ENCODE results near the gene CPTP. TPM values are rescaled to one million over a fixed set of nuclear protein-coding genes. Genes with fewer than 3 reads are reported as not detected.

The CPTP gene
- total and polyA plus RNA-seq, 2 of the 13 experiments (the other 11 are each of a cell fraction or from before 2014, with no cell fraction given), result 5.5 to 9.3 TPM

DNA sequence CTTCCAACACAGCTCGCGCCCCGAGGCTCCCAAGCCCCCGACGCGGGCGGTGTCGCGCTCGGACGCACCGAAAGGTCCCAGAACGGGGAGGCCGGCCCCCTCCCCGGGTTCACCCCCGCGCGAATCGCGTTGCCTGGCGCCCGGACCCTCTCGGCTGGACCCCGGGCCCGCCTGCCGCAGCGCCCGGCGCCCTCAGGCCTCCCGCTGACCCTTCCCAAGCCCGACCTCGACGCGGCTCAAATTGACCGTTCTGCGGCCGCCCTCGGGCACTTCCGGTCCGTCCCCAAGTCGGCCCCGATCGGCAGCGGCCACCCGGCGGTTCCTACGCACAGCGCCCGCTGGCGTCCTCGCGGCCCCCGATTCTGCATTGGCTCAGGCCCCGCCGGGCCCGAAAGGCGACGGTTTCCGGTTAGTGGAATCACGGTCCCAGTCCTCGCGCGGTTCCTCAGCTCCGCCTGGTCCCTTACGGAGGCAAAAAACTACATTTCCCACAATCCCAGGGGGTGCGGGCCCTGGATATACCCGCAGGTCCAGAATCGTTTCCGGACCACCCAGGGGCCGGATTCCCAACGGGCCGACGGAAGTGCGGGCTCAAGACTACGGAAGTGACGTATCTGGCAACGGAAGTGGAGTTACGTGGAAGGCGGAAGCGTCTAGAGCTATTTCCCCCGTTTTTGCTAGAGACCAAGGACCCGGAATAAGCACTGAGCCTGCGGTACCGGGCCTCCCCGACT is 50.5 kb downstream of the CPTP start, which contains the start of gene AURKAIP1 (continued):
- TF ChIP-seq, protein P1, sequence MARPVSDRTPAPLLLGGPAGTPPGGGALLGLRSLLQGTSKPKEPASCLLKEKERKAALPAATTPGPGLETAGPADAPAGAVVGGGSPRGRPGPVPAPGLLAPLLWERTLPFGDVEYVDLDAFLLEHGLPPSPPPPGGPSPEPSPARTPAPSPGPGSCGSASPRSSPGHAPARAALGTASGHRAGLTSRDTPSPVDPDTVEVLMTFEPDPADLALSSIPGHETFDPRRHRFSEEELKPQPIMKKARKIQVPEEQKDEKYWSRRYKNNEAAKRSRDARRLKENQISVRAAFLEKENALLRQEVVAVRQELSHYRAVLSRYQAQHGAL (CRISPR knock-in tag; IDR thresholded peaks at IDR 0.05; ENCODE audit: not compliant biosample characterization), result peak; percentile 20
- TF ChIP-seq BRCA1 (CRISPR knock-in tag; IDR thresholded peaks at IDR 0.05), result no peak
- no peak for TF ChIP-seq ZNF20 (CRISPR knock-in tag; IDR thresholded peaks at IDR 0.05)
- peak; percentile 37; the same call in 1 of the 2 replicates for TF ChIP-seq BHLHE40 (IDR thresholded peaks at IDR 0.05; ENCODE audit: low read length)
- TF ChIP-seq ZMYM4 (CRISPR knock-in tag; IDR thresholded peaks at IDR 0.05), result peak; percentile 89
- TF ChIP-seq ZNF30 (CRISPR knock-in tag; IDR thresholded peaks at IDR 0.05), result 0 out of 2 replicates have a peak, but pooled peaks have one; percentile 38
- TF ChIP-seq, protein P2, sequence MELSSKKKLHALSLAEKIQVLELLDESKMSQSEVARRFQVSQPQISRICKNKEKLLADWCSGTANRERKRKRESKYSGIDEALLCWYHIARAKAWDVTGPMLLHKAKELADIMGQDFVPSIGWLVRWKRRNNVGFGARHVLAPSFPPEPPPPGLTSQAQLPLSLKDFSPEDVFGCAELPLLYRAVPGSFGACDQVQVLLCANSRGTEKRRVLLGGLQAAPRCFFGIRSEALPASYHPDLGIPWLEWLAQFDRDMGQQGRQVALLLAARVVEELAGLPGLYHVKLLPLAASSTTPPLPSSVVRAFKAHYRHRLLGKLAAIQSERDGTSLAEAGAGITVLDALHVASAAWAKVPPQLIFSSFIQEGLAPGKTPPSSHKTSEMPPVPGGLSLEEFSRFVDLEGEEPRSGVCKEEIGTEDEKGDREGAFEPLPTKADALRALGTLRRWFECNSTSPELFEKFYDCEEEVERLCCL (CRISPR knock-in tag; IDR thresholded peaks at IDR 0.05; ENCODE audit: borderline replicate concordance), result no peak
- 0 out of 2 replicates have a peak, but pooled peaks have one; percentile 3 for TF ChIP-seq KDM6A (CRISPR knock-in tag; IDR thresholded peaks at IDR 0.05; ENCODE audit: low read depth)
- TF ChIP-seq, protein P3, sequence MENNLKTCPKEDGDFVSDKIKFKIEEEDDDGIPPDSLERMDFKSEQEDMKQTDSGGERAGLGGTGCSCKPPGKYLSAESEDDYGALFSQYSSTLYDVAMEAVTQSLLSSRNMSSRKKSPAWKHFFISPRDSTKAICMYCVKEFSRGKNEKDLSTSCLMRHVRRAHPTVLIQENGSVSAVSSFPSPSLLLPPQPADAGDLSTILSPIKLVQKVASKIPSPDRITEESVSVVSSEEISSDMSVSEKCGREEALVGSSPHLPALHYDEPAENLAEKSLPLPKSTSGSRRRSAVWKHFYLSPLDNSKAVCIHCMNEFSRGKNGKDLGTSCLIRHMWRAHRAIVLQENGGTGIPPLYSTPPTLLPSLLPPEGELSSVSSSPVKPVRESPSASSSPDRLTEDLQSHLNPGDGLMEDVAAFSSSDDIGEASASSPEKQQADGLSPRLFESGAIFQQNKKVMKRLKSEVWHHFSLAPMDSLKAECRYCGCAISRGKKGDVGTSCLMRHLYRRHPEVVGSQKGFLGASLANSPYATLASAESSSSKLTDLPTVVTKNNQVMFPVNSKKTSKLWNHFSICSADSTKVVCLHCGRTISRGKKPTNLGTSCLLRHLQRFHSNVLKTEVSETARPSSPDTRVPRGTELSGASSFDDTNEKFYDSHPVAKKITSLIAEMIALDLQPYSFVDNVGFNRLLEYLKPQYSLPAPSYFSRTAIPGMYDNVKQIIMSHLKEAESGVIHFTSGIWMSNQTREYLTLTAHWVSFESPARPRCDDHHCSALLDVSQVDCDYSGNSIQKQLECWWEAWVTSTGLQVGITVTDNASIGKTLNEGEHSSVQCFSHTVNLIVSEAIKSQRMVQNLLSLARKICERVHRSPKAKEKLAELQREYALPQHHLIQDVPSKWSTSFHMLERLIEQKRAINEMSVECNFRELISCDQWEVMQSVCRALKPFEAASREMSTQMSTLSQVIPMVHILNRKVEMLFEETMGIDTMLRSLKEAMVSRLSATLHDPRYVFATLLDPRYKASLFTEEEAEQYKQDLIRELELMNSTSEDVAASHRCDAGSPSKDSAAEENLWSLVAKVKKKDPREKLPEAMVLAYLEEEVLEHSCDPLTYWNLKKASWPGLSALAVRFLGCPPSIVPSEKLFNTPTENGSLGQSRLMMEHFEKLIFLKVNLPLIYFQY (CRISPR knock-in tag; IDR thresholded peaks at IDR 0.05; ENCODE audit: borderline replicate concordance), result peak; percentile 72
- peak; percentile 80 for TF ChIP-seq PPARG (CRISPR knock-in tag; conservative IDR thresholded peaks at IDR 0.05)
- TF ChIP-seq, protein P4, sequence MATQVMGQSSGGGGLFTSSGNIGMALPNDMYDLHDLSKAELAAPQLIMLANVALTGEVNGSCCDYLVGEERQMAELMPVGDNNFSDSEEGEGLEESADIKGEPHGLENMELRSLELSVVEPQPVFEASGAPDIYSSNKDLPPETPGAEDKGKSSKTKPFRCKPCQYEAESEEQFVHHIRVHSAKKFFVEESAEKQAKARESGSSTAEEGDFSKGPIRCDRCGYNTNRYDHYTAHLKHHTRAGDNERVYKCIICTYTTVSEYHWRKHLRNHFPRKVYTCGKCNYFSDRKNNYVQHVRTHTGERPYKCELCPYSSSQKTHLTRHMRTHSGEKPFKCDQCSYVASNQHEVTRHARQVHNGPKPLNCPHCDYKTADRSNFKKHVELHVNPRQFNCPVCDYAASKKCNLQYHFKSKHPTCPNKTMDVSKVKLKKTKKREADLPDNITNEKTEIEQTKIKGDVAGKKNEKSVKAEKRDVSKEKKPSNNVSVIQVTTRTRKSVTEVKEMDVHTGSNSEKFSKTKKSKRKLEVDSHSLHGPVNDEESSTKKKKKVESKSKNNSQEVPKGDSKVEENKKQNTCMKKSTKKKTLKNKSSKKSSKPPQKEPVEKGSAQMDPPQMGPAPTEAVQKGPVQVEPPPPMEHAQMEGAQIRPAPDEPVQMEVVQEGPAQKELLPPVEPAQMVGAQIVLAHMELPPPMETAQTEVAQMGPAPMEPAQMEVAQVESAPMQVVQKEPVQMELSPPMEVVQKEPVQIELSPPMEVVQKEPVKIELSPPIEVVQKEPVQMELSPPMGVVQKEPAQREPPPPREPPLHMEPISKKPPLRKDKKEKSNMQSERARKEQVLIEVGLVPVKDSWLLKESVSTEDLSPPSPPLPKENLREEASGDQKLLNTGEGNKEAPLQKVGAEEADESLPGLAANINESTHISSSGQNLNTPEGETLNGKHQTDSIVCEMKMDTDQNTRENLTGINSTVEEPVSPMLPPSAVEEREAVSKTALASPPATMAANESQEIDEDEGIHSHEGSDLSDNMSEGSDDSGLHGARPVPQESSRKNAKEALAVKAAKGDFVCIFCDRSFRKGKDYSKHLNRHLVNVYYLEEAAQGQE (IDR thresholded peaks at IDR 0.05; ENCODE audit: borderline replicate concordance in 1 of 2, low read depth in 1 of 2, low read length in 2 of 2), result 0 out of 4 replicates have a peak, but pooled peaks of 1 of the 2 experiments have one; percentile 63
- TF ChIP-seq CENPX (CRISPR knock-in tag; IDR thresholded peaks at IDR 0.05), result no peak
- TF ChIP-seq SMAD3 (CRISPR knock-in tag; IDR thresholded peaks at IDR 0.05), result peak; percentile 97
- peak; percentile 75; the same call in 1 of the 2 replicates for TF ChIP-seq MTA1 (CRISPR knock-in tag; IDR thresholded peaks at IDR 0.05; ENCODE audit: borderline replicate concordance)
- no peak for TF ChIP-seq MBD4 (IDR thresholded peaks at IDR 0.05; ENCODE audit: borderline replicate concordance, low read length)
- TF ChIP-seq KDM5B (CRISPR knock-in tag; IDR thresholded peaks at IDR 0.05; ENCODE audit: borderline replicate concordance), result peak; percentile 87; the same call in 1 of the 2 replicates
- TF ChIP-seq ASH2L (IDR thresholded peaks at IDR 0.05; ENCODE audit: insufficient read length, low read depth, low read length), result peak; percentile 98
- peak; percentile 89 for TF ChIP-seq ZFP41 (CRISPR knock-in tag; IDR thresholded peaks at IDR 0.05; ENCODE audit: borderline replicate concordance)
- peak; percentile 73; the same call in 1 of the 2 replicates for TF ChIP-seq ZNF12 (CRISPR knock-in tag; IDR thresholded peaks at IDR 0.05)
